Thoracic aorta (tissue), 2 donors: ENCODE data around the gene ACVR2A. TPM values are rescaled to one million over a fixed set of nuclear protein-coding genes. Genes with fewer than 3 reads are reported as not detected.

Experiments used
- ATAC-seq: fragments of 150-250 bp; one replicate; pipeline ENCODE4 v1.8.0; 2017; ENCODE audit warnings: low read depth; ENCODE audit not compliant: insufficient number of reproducible peaks, low FRiP score
- DNase-seq: peaks from one replicate; pipeline ENCODE4 v3.0.0-alpha.2; 2020; ENCODE audit warnings: low spot score
- H3K27ac ChIP-seq, 2 donors: fragments of 200-600 bp; sonication (generic); 1 replicate in 1 of 2; 2 replicates in 1 of 2; pipeline ENCODE4 v1.5.1; 2016; ENCODE audit warnings: mild to moderate bottlenecking in 2 of 2, moderate library complexity in 2 of 2
- H3K27me3 ChIP-seq: fragments of 200-600 bp; sonication (generic); replicated peaks from 2 replicates; pipeline ENCODE4 v1.6.0; 2016; ENCODE audit warnings: mild to moderate bottlenecking; ENCODE audit not compliant: insufficient read depth
- H3K36me3 ChIP-seq: fragments of 200-600 bp; sonication (generic); one replicate; pipeline ENCODE4 v1.5.1; 2016
- H3K4me1 ChIP-seq, 2 donors: fragments of 200-600 bp; sonication (generic); 1 replicate in 1 of 2; 2 replicates in 1 of 2; pipeline versions ENCODE4 v1.5.1 to v1.6.0; 2016; ENCODE audit warnings: low read depth in 2 of 2, mild to moderate bottlenecking in 1 of 2; ENCODE audit not compliant: control insufficient read depth in 1 of 2
- H3K4me3 ChIP-seq: fragments of 200-600 bp; sonication (generic); 2 replicates; pipeline ENCODE4 v1.5.1; 2016; ENCODE audit warnings: mild to moderate bottlenecking
- H3K9me3 ChIP-seq: fragments of 200-600 bp; sonication (generic); 2 replicates; pipeline ENCODE4 v1.5.1; 2016
- total RNA-seq, 2 donors: library from RNA; depleted of rRNA; stranded (reverse); fragments of >200 nt; gene quantifications; one replicate each; pipeline versions ENCODE4 v1.1.0 to v1.2.3, GENCODE V29; 2016
- TF ChIP-seq, protein P1 (sequence below): fragments of 200-600 bp; sonication (generic); IDR thresholded peaks from one replicate; pipeline ENCODE4 v1.5.1; 2019; ENCODE audit warnings: antibody characterized with exemption

The ACVR2A gene
- total RNA-seq, 2 donors from 2014 or later, result 8.1 to 23.0 TPM

GRCh38 chr2:147847746-147848391, 3.0 kb downstream of the ACVR2A start:
- ATAC-seq, result no peak
- no peak overlapping the region for H3K4me3 ChIP-seq

GRCh38 chr2:147850838-147851237, 6.0 kb downstream of the ACVR2A start:
- no peaks in the 10 kb centered on the region for H3K9me3 ChIP-seq
- H3K36me3 ChIP-seq, result no peaks in the 10 kb centered on the region
- DNase-seq, result no peak
- no peak overlapping the region for H3K4me3 ChIP-seq
- no peak for ATAC-seq
- H3K4me1 ChIP-seq, result peaks cover 14 to 25% of the 10 kb centered on the region in 2 donors
- no peak overlapping the region for H3K27ac ChIP-seq
- TF ChIP-seq, protein P1, sequence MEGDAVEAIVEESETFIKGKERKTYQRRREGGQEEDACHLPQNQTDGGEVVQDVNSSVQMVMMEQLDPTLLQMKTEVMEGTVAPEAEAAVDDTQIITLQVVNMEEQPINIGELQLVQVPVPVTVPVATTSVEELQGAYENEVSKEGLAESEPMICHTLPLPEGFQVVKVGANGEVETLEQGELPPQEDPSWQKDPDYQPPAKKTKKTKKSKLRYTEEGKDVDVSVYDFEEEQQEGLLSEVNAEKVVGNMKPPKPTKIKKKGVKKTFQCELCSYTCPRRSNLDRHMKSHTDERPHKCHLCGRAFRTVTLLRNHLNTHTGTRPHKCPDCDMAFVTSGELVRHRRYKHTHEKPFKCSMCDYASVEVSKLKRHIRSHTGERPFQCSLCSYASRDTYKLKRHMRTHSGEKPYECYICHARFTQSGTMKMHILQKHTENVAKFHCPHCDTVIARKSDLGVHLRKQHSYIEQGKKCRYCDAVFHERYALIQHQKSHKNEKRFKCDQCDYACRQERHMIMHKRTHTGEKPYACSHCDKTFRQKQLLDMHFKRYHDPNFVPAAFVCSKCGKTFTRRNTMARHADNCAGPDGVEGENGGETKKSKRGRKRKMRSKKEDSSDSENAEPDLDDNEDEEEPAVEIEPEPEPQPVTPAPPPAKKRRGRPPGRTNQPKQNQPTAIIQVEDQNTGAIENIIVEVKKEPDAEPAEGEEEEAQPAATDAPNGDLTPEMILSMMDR, result no peak
- H3K27me3 ChIP-seq, result no peaks in the 10 kb centered on the region

More at GRCh38 chr2:147847746-147848391, 3.0 kb downstream of the ACVR2A start:
- H3K4me1 ChIP-seq, result peaks cover 14 to 30% of the 10 kb centered on the region in 2 donors
- no peak overlapping the region for H3K27ac ChIP-seq
- no peak for DNase-seq
- no peaks in the 10 kb centered on the region for H3K27me3 ChIP-seq
- TF ChIP-seq, protein P1, result no peak
- H3K36me3 ChIP-seq, result no peaks in the 10 kb centered on the region
- no peaks in the 10 kb centered on the region for H3K9me3 ChIP-seq

DNA sequence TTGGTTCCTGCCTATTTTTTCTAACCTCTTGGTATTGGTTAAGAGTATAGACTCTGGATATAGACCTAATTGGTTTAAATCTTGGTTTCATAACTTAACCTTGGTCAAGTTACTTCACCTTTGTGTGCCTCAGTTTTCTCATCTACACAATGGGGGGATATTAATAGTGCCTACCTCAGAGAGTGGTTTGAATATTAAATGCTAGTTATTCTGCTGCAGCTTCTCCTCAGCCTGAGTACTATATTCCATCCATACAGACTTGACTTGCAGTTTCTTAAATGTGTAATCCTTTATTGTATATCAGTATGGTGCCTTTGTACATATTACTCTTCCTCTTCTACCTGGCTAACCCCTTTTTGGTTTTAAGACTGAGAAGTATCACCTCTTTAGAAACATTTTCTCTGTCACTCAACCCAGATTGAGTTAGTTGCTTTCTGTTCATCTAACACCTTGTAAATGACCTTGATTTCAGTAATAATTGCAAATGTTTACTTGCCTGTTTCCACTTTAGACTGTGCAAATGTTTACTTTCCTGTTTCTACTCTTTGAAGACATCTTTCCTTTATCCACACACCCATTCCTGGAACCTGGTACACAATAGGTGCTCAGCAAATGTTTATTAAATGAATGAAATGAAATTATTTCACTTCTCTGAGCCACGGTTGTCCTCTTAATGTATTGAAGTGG, 6.6 kb downstream of the ACVR2A start:
- H3K4me1 ChIP-seq, result peaks cover 11 to 20% of the 10 kb centered on the region in 2 donors
- no peak overlapping the region for H3K4me3 ChIP-seq
- DNase-seq (no peak), ATAC-seq (no peak)
- H3K9me3 ChIP-seq, result no peaks in the 10 kb centered on the region
- H3K27me3 ChIP-seq, result no peaks in the 10 kb centered on the region
- H3K36me3 ChIP-seq, result no peaks in the 10 kb centered on the region
- TF ChIP-seq, protein P1, result no peak
- H3K27ac ChIP-seq, result no peak overlapping the region

DNA sequence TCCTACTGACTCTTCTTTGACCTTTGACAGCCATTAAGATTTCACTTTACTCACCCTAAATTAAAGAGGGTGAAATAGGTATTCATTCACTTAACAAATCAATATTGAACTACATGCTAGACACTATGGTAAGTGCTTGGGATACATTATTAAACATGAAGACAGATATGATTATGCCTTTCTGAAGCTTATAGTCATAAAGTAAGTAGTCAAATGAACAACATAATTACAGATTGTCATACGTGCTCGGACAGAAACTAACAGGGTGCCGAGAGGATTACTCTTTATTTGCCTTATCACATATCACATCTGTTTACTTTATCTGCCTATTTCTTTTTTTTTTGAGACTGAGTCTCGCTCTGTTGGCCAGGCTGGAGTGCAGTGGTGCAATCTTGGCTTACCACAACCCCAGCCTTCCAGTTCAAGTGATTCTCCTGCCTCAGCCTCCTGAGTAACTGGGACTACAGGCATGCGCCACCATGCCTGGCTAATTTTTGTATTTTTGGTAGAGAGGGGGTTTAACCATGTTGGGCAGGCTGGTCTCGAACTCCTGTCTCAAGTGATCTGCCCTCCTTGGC, 9.8 kb downstream of the ACVR2A start:
- no peak overlapping the region for H3K27ac ChIP-seq
- no peaks in the 10 kb centered on the region for H3K27me3 ChIP-seq
- no peaks in the 10 kb centered on the region for H3K36me3 ChIP-seq
- H3K4me1 ChIP-seq, result peaks cover 0 to 10% of the 10 kb centered on the region in 2 donors
- DNase-seq (no peak), ATAC-seq (no peak)
- no peak overlapping the region for H3K4me3 ChIP-seq
- H3K9me3 ChIP-seq, result no peaks in the 10 kb centered on the region
- TF ChIP-seq, protein P1, result no peak

GRCh38 chr2:147855316-147855715, 10.5 kb downstream of the ACVR2A start:
- H3K27ac ChIP-seq, result no peak overlapping the region
- no peaks in the 10 kb centered on the region for H3K27me3 ChIP-seq
- ATAC-seq (no peak), DNase-seq (no peak)
- no peaks in the 10 kb centered on the region for H3K9me3 ChIP-seq
- H3K4me1 ChIP-seq, result peaks cover 0 to 6% of the 10 kb centered on the region in 2 donors
- TF ChIP-seq, protein P1, result no peak
- H3K4me3 ChIP-seq, result no peak overlapping the region
- H3K36me3 ChIP-seq, result no peaks in the 10 kb centered on the region
